Large intestine (tissue), 3 donors: ENCODE results near the gene LAMC1. TPM values are rescaled to one million over a fixed set of nuclear protein-coding genes. Genes with fewer than 3 reads are reported as not detected.
A peak's percentile ranks its signal among the peaks of the same experiment; 100 is the strongest.

ENCODE experiments used
- DNase-seq, 2 donors: peaks; one replicate each; pipeline versions ENCODE4 v3.0.0 to v3.0.0-alpha.2; 2013
- H3K27ac ChIP-seq: one replicate; pipeline ENCODE4 v1.5.1; 2013; ENCODE audit warnings: low read length
- H3K27me3 ChIP-seq: 2 replicates; pipeline ENCODE4 v1.6.1; 2013; ENCODE audit warnings: low read length; ENCODE audit not compliant: control insufficient read depth, insufficient read depth
- H3K36me3 ChIP-seq: 2 replicates; pipeline ENCODE4 v1.6.1; 2013; ENCODE audit warnings: low read length; ENCODE audit not compliant: control insufficient read depth, insufficient read depth
- H3K4me1 ChIP-seq: one replicate; pipeline ENCODE4 v1.6.1; 2013; ENCODE audit warnings: low read length; ENCODE audit not compliant: control insufficient read depth, insufficient read depth
- H3K4me3 ChIP-seq: one replicate; pipeline ENCODE4 v1.5.1; 2013; ENCODE audit warnings: low read length
- H3K9me3 ChIP-seq: one replicate; pipeline ENCODE4 v1.6.1; 2013; ENCODE audit warnings: mild to moderate bottlenecking, low read depth, low read length, moderate library complexity; ENCODE audit not compliant: control insufficient read depth
- WGBS: methylation state at CpG from one replicate; pipeline ENCODE4 v1.1.5; 2013; ENCODE audit warnings: low lambda C conversion rate; ENCODE audit not compliant: insufficient coverage; 5-methylcytosine and 5-hydroxymethylcytosine counted together
- polyA plus RNA-seq: library from polyadenylated mRNA; unstranded; fragments of 120-200 nt; gene quantifications from one replicate; pipeline ENCODE4 v1.2.1, GENCODE V29; 2013

The LAMC1 gene
- polyA plus RNA-seq, 1 donor = 93.3 TPM

GRCh38 chr1:183079712-183080388 lies 56.6 kb downstream of the LAMC1 start:
- Histone ChIP-seq H3K36me3 (no peaks in the 10 kb centered on the region), H3K4me1 (no peaks in the 10 kb centered on the region), H3K27ac (no peak overlapping the region), H3K9me3 (no peaks in the 10 kb centered on the region), H3K4me3 (no peak overlapping the region), H3K27me3 (no peaks in the 10 kb centered on the region)
- DNase-seq = no peak
- 0% methylated on average over 1 of the region's 8 CpGs for WGBS

DNA sequence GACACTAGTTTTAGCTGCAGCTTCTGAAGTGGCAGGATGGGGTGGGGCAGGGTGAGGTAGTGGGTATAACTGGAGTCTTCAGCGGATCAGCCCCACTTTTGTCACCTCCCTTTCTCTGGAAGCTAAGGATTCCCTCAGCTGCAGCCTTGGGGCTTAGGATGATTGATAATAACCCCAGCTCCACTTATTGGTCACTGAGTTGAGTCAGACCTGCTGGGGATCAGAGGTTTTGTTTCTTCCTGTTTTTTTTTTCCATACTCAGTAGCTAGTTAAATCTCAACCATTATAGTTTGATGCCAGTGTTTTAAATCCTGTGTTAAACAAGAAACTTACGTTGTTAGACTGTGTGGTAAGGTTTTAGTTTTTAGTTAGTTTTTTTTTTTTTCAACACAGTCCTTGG lies 57.2 kb downstream of the LAMC1 start:
- H3K27me3 ChIP-seq = no peaks in the 10 kb centered on the region
- 17% methylated on average over 1 of the region's 2 CpGs for WGBS
- H3K4me3 ChIP-seq = no peak overlapping the region
- no peaks in the 10 kb centered on the region for H3K36me3 ChIP-seq
- no peaks in the 10 kb centered on the region for H3K4me1 ChIP-seq
- no peak overlapping the region for H3K27ac ChIP-seq
- peak in 1 of 2 donors; percentile 75 for DNase-seq
- H3K9me3 ChIP-seq = no peaks in the 10 kb centered on the region

DNA sequence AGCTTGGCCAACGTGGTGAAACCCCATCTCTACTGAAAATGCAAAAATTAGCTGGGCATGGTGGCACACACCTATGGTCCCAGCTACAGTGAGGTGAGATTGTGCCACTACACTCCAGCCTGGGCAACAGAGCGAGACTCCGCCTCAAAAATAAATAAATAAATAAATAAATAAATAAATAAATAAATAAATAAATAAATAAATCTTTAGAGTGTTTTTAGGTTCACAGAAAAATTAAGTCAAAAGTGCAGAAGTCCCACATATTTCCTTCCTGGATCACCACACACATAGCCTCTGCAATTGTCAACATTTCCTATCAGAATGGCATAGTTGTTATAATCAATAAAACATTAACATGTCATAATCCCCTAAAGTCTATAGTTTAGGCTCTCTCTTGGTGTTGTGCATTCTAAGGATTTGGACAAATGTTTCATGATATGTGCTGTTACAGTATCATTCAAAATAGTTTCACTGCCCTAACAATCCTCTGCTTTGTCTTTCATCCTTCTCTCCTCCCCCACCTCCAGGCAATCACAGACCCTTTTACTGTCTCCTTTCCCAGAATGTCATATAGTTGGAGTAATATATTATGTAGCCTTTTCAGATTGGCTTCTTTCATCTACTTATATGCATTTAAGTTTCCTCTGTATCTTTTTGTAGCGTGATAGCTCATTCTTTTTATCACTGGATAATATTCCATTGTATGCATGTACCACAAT lies 58.3 kb downstream of the LAMC1 start:
- 86% methylated on average over 1 of the region's 4 CpGs for WGBS

DNA sequence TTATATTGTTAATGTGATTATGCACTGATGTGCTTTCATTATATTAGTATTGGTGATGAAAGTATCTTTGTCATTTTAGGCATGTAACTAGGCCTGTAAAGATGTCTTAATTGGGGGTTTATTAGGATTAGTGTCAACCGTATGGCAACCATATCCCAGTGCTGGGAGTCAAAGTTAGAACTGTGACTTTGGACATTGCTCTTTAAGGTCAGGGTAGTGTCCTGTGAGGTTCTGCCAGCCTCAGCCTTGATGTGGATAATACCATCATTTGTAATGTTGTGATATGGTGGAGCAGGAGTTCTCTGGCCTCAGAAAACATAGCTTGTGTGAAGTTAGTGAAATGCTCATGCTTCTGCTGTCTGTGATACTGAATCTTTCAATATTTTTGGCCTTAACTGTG lies 59.4 kb downstream of the LAMC1 start:
- no CpG with 5 or more reads among the region's 1 CpG for WGBS
- H3K27ac ChIP-seq = no peak overlapping the region
- no peaks in the 10 kb centered on the region for H3K4me1 ChIP-seq
- H3K4me3 ChIP-seq = no peak overlapping the region
- no peaks in the 10 kb centered on the region for H3K27me3 ChIP-seq
- no peaks in the 10 kb centered on the region for H3K9me3 ChIP-seq
- H3K36me3 ChIP-seq = no peaks in the 10 kb centered on the region
- DNase-seq = no peak

More for the DNA sequence above, 58.3 kb downstream of the LAMC1 start:
- no peak overlapping the region for H3K4me3 ChIP-seq
- H3K9me3 ChIP-seq = no peaks in the 10 kb centered on the region
- H3K27ac ChIP-seq = no peak overlapping the region
- no peaks in the 10 kb centered on the region for H3K4me1 ChIP-seq
- no peaks in the 10 kb centered on the region for H3K27me3 ChIP-seq
- H3K36me3 ChIP-seq = no peaks in the 10 kb centered on the region
- DNase-seq = no peak

DNA sequence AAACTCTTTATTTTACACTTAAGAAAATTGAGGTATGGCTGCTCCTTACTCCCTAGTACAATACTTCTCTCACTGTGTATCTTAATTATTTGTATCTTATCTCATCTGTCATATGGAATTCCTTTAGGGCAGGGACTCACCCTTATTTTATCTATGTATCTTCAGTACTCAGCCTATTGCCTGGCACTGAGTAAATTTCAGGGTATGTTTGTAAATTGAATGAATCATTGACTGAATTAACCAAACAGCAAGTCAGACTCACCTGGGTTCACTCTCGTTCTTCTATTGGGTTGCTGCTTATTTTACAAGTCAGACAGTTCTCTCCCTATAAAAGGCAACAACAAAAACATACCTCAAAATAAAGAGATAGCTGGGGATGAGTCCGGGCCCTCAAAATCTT lies 63.8 kb downstream of the LAMC1 start:
- no peak for DNase-seq
- Histone ChIP-seq H3K27ac (no peak overlapping the region), H3K27me3 (no peaks in the 10 kb centered on the region), H3K4me1 (peaks cover 14% of the 10 kb centered on the region), H3K9me3 (no peaks in the 10 kb centered on the region), H3K36me3 (no peaks in the 10 kb centered on the region), H3K4me3 (no peak overlapping the region)
- 67% methylated on average over 1 of the region's 2 CpGs for WGBS

DNA sequence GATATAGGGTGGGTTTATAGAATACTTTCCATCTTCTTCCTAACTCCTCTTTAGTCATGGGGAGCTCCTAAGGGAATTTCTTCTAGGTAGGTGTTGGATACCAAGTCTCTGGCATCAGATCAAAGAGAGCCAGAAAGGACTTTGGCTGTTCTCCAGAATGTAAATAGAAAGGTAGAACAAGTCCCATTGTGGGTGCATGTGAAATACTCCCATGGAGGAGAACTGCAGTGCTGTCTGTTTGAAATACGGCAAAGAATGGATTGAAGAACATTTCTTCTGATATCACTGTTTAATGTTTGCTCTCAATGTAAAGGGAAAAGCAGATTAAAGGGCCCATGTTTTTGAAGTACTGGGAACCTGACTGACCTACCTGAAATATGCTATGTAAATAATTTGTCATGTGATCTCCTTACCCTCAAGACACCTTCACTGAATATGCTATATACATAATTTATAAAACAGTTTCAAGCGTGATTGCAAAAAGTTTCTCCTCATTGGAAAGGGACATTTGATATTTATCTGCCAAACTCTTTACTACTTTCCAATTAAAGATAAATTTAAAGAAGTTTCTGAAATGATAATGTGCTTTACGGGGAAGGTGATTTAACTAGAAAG lies 65.9 kb downstream of the LAMC1 start:
- no peak overlapping the region for H3K4me3 ChIP-seq
- peaks cover 14% of the 10 kb centered on the region for H3K4me1 ChIP-seq
- peak; percentile 38 to 84 for DNase-seq
- no peaks in the 10 kb centered on the region for H3K27me3 ChIP-seq
- H3K9me3 ChIP-seq = no peaks in the 10 kb centered on the region
- WGBS = 70% methylated on average over 2 of the region's 3 CpGs
- H3K27ac ChIP-seq = no peak overlapping the region
- H3K36me3 ChIP-seq = no peaks in the 10 kb centered on the region

GRCh38 chr1:183090391-183091006 lies 67.3 kb downstream of the LAMC1 start:
- no peaks in the 10 kb centered on the region for H3K27me3 ChIP-seq
- DNase-seq = peak; percentile 31 to 51
- no peak overlapping the region for H3K27ac ChIP-seq
- 67% methylated on average over 2 of the region's 5 CpGs for WGBS
- H3K9me3 ChIP-seq = no peaks in the 10 kb centered on the region
- H3K36me3 ChIP-seq = no peaks in the 10 kb centered on the region
- no peak overlapping the region for H3K4me3 ChIP-seq
- peaks cover 14% of the 10 kb centered on the region for H3K4me1 ChIP-seq

- no peaks in the 10 kb centered on the region for H3K36me3 ChIP-seq
- H3K4me3 ChIP-seq = no peak overlapping the region
- no peaks in the 10 kb centered on the region for H3K9me3 ChIP-seq
- WGBS = 44% methylated on average over 1 of the region's 2 CpGs
- H3K27me3 ChIP-seq = no peaks in the 10 kb centered on the region
- peaks cover 14% of the 10 kb centered on the region for H3K4me1 ChIP-seq
- DNase-seq = no peak
- no peak overlapping the region for H3K27ac ChIP-seq
Measured at GRCh38 chr1:183091181-183091580, 68.0 kb downstream of the LAMC1 start.

DNA sequence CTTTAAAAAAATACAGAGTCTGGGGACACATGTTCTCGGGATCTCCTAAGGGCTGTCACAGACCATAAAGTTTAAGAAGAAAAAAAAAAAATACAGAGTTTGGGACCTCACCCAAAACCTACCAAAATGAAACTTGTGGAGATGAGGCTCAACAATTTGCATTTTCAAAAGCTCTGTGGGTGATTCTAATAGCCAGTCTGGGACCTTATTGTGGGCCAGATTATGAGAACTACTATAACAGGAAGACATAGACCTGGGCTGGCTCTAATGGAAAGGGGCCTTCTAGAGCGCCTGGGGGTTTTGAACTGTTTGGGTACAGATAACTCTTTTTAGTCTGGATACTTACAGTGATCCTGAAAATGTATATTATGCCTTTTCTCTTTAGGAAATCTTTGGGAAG lies 69.1 kb downstream of the LAMC1 start:
- no CpG with 5 or more reads among the region's 2 CpGs for WGBS
- H3K4me1 ChIP-seq = peaks cover 23% of the 10 kb centered on the region
- H3K36me3 ChIP-seq = no peaks in the 10 kb centered on the region
- no peaks in the 10 kb centered on the region for H3K9me3 ChIP-seq
- no peak overlapping the region for H3K27ac ChIP-seq
- DNase-seq = no peak
- no peaks in the 10 kb centered on the region for H3K27me3 ChIP-seq
- no peak overlapping the region for H3K4me3 ChIP-seq

- 50% methylated on average over 2 of the region's 3 CpGs for WGBS
- no peaks in the 10 kb centered on the region for H3K9me3 ChIP-seq
Measured at GRCh38 chr1:183093066-183093668, 69.9 kb downstream of the LAMC1 start.

More at GRCh38 chr1:183093066-183093668, 69.9 kb downstream of the LAMC1 start:
- no peaks in the 10 kb centered on the region for H3K36me3 ChIP-seq
- DNase-seq = no peak
- H3K4me1 ChIP-seq = peaks cover 31% of the 10 kb centered on the region
- H3K4me3 ChIP-seq = no peak overlapping the region
- no peaks in the 10 kb centered on the region for H3K27me3 ChIP-seq
- no peak overlapping the region for H3K27ac ChIP-seq
